HUES48 (cell line): ENCODE data around the gene MMRN1.

Experiments
- H3K27ac ChIP-seq: one replicate; pipeline ENCODE4 v1.7.0; 2013; ENCODE audit warnings: low read depth, low read length, inconsistent platforms
- H3K27me3 ChIP-seq: 2 replicates; pipeline ENCODE4 v1.6.1; 2013; ENCODE audit warnings: mild to moderate bottlenecking, low read length; ENCODE audit not compliant: control insufficient read depth, insufficient read depth
- H3K36me3 ChIP-seq: 2 replicates; pipeline ENCODE4 v1.6.1; 2013; ENCODE audit warnings: low read length; ENCODE audit not compliant: control insufficient read depth, insufficient read depth
- H3K4me1 ChIP-seq: 2 replicates; pipeline ENCODE4 v1.6.1; 2013; ENCODE audit warnings: mild to moderate bottlenecking, low read length; ENCODE audit not compliant: control insufficient read depth, insufficient read depth
- H3K4me3 ChIP-seq: 2 replicates; pipeline ENCODE4 v1.5.1; 2013; ENCODE audit warnings: mild to moderate bottlenecking, low read depth, low read length
- H3K9ac ChIP-seq: 2 replicates; pipeline ENCODE4 v1.6.1; 2013; ENCODE audit warnings: mild to moderate bottlenecking, low read depth, low read length, moderate library complexity
- H3K9me3 ChIP-seq: 2 replicates; pipeline ENCODE4 v1.6.1; 2013; ENCODE audit warnings: low read length; ENCODE audit not compliant: control insufficient read depth, insufficient read depth

The MMRN1 gene, protein sequence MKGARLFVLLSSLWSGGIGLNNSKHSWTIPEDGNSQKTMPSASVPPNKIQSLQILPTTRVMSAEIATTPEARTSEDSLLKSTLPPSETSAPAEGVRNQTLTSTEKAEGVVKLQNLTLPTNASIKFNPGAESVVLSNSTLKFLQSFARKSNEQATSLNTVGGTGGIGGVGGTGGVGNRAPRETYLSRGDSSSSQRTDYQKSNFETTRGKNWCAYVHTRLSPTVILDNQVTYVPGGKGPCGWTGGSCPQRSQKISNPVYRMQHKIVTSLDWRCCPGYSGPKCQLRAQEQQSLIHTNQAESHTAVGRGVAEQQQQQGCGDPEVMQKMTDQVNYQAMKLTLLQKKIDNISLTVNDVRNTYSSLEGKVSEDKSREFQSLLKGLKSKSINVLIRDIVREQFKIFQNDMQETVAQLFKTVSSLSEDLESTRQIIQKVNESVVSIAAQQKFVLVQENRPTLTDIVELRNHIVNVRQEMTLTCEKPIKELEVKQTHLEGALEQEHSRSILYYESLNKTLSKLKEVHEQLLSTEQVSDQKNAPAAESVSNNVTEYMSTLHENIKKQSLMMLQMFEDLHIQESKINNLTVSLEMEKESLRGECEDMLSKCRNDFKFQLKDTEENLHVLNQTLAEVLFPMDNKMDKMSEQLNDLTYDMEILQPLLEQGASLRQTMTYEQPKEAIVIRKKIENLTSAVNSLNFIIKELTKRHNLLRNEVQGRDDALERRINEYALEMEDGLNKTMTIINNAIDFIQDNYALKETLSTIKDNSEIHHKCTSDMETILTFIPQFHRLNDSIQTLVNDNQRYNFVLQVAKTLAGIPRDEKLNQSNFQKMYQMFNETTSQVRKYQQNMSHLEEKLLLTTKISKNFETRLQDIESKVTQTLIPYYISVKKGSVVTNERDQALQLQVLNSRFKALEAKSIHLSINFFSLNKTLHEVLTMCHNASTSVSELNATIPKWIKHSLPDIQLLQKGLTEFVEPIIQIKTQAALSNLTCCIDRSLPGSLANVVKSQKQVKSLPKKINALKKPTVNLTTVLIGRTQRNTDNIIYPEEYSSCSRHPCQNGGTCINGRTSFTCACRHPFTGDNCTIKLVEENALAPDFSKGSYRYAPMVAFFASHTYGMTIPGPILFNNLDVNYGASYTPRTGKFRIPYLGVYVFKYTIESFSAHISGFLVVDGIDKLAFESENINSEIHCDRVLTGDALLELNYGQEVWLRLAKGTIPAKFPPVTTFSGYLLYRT

DNA sequence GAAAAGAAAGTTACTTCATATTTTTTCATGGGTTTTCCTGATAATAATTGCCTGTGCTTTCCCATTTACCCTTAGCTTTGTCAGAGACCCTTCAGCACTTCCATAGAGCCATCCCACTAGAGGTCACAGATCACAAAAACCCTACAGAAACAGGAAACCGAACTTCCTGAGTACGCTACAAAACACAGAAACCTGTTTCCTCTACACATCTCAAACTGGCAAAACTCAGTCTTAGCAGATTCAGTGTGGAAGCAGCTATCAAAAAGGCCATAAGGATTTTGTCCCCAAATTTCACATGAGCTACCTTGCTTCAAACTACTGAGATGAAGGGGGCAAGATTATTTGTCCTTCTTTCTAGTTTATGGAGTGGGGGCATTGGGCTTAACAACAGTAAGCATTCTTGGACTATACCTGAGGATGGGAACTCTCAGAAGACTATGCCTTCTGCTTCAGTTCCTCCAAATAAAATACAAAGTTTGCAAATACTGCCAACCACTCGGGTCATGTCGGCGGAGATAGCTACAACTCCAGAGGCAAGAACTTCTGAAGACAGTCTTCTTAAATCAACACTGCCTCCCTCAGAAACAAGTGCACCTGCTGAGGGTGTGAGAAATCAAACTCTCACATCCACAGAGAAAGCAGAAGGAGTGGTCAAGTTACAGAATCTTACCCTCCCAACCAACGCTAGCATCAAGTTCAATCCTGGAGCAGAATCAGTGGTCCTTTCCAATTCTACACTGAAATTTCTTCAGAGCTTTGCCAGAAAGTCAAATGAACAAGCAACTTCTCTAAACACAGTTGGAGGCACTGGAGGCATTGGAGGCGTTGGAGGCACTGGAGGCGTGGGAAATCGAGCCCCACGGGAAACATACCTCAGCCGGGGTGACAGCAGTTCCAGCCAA lies at the start of gene MMRN1:
TSS of gene MMRN1 (plus strand) at position 206 of the 902 bp plus-strand sequence. CDS start at position 324, 118 bp downstream.
- no peak within 1 kb of the TSS for H3K27ac ChIP-seq
- H3K27me3 ChIP-seq = no peaks in the 10 kb centered on the region
- no peak within 1 kb of the TSS for H3K9ac ChIP-seq
- no peaks in the 10 kb centered on the region for H3K36me3 ChIP-seq
- H3K4me1 ChIP-seq = 0 out of 2 replicates have a peak, but pooled peaks cover 5% of the 10 kb centered on the region
- H3K4me3 ChIP-seq = no peak within 1 kb of the TSS
- H3K9me3 ChIP-seq = no peaks in the 10 kb centered on the region

DNA sequence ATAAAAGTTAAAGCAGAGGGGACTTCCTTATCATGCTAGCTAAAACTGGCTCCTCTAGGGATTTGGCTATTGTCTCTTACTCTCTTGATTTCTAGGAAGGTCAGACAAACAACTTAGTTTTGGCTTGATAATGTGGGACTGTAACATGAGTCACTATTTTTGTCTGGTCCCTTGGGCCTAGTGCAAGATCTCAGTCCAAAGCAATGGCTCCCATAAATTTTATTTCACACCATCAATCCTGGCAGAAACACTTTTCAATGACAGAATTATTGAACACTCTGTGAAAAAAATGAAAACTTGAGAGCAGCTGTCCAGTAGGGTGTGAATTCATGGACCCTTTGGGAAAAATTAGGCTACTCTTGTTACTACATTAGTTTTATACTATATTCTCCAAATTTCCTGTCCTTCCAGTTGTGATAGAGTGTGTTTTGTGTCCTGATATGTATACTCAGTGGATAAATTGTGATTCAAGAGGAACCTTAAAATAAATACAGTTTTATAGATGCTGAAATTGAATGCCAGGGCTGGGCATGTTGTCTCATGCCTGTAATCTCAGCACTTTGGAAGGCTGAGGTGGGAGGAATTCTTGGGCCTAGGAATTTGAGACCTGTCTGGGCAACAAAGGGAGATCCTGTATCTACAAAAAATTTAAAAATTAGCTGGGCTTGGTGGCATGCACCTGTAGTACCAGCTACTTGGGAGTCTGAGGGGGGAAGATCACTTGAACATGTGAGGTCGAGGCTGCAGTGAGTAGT lies 46.9 kb upstream of the MMRN1 start:
- Histone ChIP-seq H3K9me3 (no peaks in the 10 kb centered on the region; the same call in 1 of the 2 replicates), H3K36me3 (no peaks in the 10 kb centered on the region), H3K9ac (no peak overlapping the region), H3K4me3 (no peak overlapping the region), H3K27me3 (no peaks in the 10 kb centered on the region), H3K27ac (no peak overlapping the region), H3K4me1 (no peaks in the 10 kb centered on the region)

DNA sequence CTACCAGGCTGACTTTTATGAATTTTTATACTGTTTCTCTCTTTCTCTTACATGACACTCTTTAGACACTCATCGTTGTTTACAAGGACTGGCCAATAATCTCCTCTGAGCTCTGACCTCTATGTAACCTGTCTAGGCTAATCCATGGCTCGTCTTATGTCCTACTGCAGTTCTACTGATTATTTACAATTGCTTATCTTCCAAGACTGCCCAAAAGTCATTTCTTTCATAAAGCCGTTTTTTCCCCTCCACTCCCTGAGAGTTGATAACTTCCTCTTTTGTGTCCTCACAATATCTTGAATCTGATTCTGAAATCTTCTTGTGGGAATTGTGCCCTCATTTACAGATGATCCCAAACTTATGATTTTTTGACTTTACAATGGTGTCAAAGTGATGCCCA lies 39.4 kb upstream of the MMRN1 start:
- Histone ChIP-seq H3K4me3 (no peak overlapping the region), H3K9me3 (peaks cover 13% of the 10 kb centered on the region), H3K9ac (no peak overlapping the region), H3K27me3 (no peaks in the 10 kb centered on the region), H3K4me1 (no peaks in the 10 kb centered on the region), H3K36me3 (no peaks in the 10 kb centered on the region), H3K27ac (no peak overlapping the region)

DNA sequence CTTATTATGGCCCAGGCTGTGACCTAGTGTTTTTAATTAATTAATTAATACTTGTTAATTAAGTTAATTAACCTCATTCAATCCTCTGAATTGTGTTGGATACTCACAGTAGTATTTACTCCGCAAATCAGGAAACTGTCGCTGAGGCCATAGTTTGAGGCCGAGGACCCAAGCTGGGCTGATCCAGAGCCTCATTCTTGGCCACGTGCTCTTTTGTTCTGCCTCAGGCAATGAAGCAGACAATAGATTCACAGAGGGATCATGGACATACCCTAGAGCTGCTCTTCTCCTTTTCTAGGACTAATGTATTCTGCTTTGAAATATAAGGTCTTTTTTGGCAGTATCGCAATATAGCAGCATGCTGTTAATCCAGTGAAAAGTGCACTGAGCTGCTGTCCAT lies 33.7 kb upstream of the MMRN1 start:
- Histone ChIP-seq H3K36me3 (no peaks in the 10 kb centered on the region), H3K4me1 (no peaks in the 10 kb centered on the region), H3K4me3 (no peak overlapping the region), H3K27me3 (no peaks in the 10 kb centered on the region), H3K27ac (no peak overlapping the region), H3K9me3 (peaks cover 4% of the 10 kb centered on the region), H3K9ac (no peak overlapping the region)

DNA sequence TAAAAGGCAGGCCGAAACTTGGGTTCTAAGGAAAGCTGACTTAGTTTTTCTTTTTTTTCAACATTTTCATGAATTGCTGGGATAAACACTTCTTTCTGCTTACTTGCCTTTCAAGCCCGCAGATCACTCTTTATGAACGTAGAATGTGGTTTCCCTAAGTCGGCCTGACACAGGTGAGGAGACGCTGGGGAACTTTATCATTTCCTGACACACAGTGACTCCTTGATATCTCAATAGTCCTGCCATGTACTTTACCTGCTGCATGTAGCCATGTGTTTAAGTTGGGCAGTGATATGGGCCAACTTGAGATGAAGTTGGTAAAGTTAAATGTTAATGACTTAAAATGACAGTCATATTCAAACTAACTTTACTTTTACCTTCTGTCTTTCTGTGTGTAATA lies 31.1 kb upstream of the MMRN1 start:
- Histone ChIP-seq H3K27ac (no peak overlapping the region), H3K9me3 (no peaks in the 10 kb centered on the region), H3K36me3 (no peaks in the 10 kb centered on the region), H3K4me3 (no peak overlapping the region), H3K27me3 (no peaks in the 10 kb centered on the region), H3K4me1 (no peaks in the 10 kb centered on the region), H3K9ac (no peak overlapping the region)

DNA sequence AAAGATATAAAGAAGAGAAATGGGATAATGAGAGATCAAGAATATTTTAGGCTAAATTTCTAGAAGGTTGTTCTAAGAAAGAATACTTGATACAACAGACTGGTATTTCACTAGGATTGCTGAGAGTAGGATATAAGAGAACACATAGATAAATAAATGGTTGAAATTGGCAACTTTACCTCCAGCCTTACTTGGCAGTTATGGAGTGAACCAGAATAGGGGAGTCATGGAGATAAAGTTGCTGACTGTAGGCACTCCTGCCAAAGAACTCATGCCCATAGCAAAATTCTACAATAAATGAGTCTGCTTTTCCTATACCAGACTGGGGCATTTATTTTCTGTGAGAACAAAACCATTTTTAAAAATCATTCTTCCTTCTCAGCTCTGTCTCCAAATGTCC lies 26.4 kb upstream of the MMRN1 start:
- Histone ChIP-seq H3K27me3 (no peaks in the 10 kb centered on the region), H3K9me3 (no peaks in the 10 kb centered on the region), H3K9ac (no peak overlapping the region), H3K36me3 (no peaks in the 10 kb centered on the region), H3K4me3 (no peak overlapping the region), H3K4me1 (no peaks in the 10 kb centered on the region; the same call in 1 of the 2 replicates), H3K27ac (no peak overlapping the region)

DNA sequence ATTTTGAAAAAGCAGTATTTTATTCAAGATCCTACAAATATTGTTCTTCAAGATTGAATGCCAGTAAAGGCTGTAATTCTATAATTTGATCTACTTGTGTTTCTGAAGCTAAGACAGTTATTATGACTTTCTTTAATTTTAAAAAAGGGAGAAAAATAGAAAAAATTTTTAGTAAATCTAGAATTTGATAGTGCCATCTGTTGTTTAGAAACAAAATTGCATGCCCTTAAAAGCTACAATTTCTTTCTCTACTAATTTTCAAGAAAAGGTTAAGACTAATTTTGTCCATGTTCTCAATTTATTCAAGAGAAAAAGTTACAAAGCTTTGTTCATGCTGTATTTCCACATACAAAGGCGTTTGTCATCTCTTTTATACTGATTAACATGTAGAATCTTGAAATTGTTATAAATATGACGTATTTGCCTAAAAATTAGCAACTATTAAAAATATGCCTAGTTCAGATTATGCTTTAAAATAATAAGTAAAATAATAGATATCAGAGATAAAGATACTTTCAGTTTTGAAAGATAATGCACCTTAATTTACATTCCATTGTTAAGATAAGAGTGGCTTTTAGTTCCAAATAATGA lies 25.6 kb upstream of the MMRN1 start:
- Histone ChIP-seq H3K9ac (no peak overlapping the region), H3K4me1 (no peaks in the 10 kb centered on the region; the same call in 1 of the 2 replicates), H3K9me3 (no peaks in the 10 kb centered on the region), H3K4me3 (no peak overlapping the region), H3K27ac (no peak overlapping the region), H3K36me3 (no peaks in the 10 kb centered on the region), H3K27me3 (no peaks in the 10 kb centered on the region)

DNA sequence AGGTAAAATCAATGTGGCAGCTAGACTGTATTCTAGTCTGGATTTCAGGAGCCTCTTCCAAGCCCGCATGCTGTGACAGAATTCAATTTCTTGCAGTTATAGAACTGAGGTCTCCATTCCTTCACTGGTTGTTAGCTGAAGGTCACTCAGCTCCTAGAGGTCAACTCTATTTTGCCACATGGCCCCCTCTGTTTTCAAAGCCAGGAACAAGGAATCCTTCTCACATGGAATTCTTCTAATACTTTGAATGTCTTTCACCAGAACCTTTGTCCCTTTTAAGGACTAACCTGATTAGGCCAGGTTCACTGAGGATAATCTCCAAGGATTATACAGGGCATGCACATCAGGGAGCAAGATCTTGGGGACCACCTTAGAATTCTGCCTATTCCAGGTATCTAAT lies 23.4 kb upstream of the MMRN1 start:
- H3K27me3 ChIP-seq = no peaks in the 10 kb centered on the region
- no peaks in the 10 kb centered on the region; the same call in 1 of the 2 replicates for H3K4me1 ChIP-seq
- no peak overlapping the region for H3K27ac ChIP-seq
- no peaks in the 10 kb centered on the region for H3K36me3 ChIP-seq
- no peak overlapping the region for H3K9ac ChIP-seq
- no peak overlapping the region for H3K4me3 ChIP-seq
- H3K9me3 ChIP-seq = no peaks in the 10 kb centered on the region

DNA sequence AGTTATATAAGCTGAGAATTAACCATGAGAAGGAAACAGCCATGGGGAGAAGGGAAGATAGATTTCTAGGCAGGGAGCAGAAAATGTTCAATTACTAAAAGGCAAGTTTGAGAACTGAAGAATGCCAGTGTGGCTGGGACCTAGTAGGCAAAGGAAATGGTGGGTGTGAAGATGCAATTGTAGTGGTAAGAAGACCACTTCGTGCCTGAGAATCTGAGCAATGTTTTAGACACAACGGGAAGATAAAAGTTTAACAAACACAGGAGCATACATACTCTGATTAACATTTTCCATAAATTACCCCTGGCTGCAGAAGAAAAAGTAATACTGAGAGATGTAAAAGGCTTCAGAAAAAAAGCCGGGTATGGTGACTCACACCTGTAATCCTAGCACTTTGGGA lies 18.1 kb upstream of the MMRN1 start:
- Histone ChIP-seq H3K4me1 (no peaks in the 10 kb centered on the region), H3K27me3 (no peaks in the 10 kb centered on the region), H3K36me3 (no peaks in the 10 kb centered on the region), H3K9me3 (no peaks in the 10 kb centered on the region), H3K4me3 (no peak overlapping the region), H3K9ac (no peak overlapping the region), H3K27ac (no peak overlapping the region)
